Activated CD4-positive, alpha-beta T cell treated with anti-CD3 and anti-CD28 coated beads, Interleukin-2, amount 50 U/mL, for 48 hours (primary cell): ENCODE data around the gene WIZ.

Experiments used
- DNase-seq, 2 experiments: peaks; one replicate each; pipeline ENCODE4 v3.0.0-alpha.2; 2020

Gene WIZ

DNA sequence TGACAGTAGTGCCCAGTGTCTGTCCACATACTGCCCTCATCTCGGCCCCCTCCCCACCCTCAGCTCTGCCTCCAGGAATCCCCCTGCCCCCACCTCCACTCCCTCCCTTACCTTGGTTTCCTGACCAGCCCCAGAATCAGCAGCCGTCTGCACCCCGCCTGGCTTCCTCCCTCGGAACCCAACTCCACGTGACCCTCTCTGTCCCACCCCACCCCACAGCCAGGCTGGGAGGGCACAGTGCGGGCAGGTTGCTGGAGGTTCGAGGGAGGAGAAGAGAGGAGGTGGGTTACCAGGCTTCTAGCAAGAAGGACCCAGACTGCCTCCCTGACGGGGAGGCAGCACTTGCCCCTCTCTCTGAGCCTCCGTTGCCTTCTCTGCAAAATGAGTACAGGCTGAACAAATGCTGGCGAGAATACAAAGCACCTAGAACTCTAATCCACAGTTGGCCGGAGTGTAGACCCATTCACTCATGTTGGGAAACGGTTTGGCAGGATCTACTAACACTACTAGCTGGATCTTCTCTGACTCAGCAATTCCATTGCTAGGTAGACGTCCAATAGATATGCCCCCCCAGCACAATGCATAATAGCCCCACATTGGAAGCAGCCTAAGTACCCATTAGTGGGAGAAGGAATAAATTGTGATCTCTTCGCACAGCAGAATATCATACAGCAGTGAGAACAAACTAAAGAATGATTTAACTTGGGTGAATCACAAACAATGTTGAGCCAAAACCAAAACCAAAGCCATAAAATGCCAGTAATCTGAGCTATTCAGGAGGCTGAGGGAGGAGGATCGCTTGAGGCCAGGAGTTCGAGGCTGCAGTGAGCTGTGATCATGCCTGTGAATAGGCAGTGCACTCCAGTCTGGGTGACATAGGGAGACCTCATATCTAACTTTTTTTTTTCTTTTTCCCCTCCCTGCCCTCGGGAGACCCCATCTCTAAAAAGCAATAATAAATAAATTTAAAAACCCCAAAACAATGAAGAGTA is 14.9 kb upstream of the WIZ start, which contains the start of gene RASAL3:
Gene RASAL3, minus strand, starts transcription at position 151 of the 992 bp plus-strand sequence. CDS start 186 bp downstream, outside the sequence.
- peak; percentile 73 to 79 for DNase-seq

DNA sequence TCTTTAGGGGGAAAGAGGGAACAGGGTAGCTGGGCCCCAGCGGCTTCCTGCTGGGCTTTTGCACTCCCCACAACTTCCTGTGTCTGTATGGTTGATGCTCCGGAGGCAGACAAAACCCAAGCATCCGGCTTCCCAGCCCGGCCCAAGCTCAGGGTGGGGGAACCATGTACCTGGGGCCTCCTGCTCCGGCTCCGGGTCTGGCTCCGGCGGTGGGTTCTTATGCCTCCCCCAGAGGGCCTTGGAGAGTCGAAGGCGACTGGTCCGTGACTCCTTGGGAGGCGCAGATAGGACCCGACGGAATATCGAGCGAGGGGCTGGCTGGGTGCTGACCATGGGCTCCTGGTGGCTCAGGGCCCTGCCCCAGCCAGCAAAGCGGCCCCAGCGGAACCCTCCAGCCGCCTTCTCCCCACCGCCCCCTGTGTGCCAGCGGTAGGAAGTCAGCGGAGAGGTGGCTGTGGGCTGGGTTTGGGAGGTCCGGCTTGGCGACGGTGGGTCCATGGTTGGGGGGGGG is 14.2 kb upstream of the WIZ start:
- peak; percentile 76 to 84 for DNase-seq

DNA sequence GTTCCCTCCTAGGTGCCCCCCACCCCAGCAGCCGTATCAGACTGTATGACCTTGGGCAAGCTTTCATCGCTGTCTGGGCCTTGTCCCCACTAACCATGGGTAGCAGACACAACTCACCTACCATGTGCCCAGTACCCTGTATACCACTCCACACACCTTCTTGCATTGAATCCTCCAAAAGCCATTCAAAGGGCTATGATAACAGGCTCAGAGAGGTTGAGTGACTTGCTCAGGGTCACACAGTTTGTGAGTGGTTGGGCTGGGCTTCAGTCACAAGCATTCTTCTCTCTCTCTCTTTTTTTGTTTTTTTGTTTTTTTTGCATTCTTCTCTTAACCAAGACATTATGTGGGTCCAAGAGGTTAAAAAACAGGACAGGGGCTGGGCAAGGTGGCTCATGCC is 11.9 kb upstream of the WIZ start:
- no peak for DNase-seq

- no peak for DNase-seq
Measured at GRCh38 chr19:15457701-15458484, 8.1 kb upstream of the WIZ start.

DNA sequence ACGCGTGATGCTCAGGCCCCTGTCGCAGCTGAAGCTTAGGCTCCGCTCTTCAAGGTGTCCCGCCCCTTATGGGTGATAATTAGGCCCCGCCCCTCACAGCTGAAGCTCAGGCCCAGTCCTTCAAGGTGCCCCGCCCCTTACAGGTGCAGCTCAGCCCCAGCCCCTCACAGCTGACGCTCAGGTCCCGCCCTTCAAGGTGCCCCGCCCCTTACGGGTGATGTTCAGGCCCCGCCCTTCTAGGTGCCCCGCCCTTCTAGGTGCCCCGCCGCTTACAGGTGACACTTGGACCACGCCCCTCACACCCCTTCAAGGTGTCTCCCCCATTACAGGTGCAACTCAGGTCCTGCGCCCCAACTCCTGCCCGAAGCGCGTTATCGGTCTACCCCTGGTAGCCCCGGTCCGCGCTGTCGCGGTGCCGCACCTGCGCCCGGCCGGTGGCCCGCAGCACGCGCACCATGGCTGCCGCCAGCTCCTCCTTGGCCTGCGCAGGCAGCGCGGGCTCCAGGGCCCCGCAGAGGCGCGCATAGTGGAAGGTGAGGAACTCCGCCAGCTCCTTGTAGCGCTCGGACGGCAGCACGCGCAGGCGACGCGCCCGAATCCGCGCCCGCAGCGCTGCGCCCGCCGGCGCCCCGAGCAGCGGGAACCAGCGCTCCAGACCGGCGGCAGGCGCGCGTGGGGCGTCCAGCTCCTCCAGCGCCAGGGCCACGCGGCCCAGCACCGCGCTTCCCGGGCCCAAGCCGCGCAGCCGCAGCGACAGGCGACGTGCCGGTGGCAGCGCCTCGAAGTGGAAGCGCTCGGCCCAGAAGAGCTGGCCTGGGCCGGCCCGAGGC is 7.3 kb upstream of the WIZ start:
- peak in 1 of 2 experiments; percentile 22 for DNase-seq

- DNase-seq = no peak
Measured at GRCh38 chr19:15456441-15456840, 6.7 kb upstream of the WIZ start.

DNA sequence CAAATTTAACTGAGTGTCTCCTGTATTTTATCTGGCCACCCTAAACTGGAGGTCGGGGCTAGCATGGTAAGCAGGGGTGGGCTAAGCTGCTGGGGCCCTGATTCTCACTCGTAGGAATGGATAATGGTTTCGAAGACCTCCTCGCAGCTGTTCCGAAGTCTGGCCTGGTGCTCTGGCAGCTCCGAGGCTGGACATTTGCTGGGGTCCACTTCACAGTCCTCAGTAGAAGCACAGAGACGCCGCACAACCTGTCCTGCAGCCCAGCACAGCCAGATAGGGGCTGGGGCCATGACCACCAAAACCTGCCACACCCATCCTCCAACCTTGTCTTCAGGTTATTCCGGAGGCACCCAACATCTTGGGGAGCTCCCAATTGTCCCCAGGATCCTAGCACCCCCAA is 6.2 kb upstream of the WIZ start:
- DNase-seq = no peak

- DNase-seq = no peak
Measured at GRCh38 chr19:15453906-15454860, 4.4 kb upstream of the WIZ start.

DNA sequence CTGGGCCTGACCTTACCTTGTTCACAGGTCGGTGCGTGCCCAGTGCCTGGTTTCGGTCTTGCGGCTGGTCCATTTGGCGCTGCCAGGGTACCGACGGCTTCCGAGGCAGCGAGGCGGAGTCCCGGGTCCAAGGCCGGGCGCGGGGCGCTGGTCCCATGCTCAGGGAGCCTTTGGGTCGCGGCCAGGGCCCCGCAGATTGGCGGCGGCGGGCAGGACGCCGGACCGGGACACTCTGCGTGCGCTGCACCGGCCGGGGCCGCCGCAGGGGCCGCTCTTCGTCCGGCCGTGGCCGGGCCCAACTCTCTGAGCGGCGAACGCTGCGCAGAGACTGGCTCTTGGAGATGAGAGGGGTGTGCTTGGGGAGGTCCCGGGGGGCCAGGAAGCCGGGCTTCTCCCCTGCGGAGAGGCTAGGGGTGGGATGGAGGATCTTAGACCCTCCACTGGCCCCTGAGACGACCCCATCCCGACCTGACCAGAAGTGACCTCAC is 3.4 kb upstream of the WIZ start:
- DNase-seq = no peak

DNA sequence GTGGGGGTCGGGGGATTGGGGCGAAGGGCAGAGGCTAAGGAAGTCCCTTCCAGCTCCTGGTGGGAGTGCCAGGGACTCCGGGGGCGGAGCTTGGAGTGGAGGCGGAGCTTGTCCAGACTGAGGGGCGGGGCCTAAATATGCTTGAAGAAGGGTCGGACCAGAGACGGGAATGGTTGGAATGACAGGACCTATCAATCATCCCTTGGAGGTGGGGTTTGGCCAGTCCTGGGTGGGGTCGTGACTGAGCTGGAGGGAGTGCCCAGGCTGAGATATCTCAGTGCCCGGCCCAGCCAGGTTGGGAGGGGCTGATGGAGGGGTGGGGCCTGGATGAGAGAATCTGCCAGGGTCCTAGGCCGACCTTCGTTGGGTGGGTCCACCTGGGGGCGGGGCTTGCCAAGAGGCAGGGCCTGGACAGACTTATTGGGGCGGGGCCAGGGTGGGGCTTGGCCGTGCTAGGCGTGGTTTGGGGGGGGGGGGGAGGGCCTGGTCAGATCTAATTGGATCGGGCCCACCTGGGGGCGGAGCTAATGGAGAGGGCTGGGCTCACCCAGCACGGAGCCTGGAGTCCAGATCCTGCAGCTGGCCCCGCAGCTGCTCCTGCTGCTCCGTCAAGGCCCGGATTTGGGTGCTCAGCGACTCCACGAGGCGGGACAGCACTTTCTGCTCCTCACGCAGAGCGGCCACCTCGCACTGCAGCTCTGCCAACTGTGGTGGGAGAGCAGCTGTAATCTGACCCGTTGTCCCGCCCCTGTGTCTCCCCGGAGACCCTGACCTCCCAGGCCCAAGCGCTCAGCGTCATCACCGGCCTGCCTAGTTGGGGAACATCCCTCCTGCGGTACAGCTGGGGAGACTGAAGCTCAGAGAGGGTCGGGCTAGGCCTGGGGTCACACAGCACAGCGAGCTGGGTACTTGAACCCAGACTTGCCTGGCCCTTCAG is 2.6 kb upstream of the WIZ start:
- DNase-seq = no peak

GRCh38 chr19:15450528-15450890 is 753 bp upstream of the WIZ start:
- no peak for DNase-seq

- no peak for DNase-seq
Measured at GRCh38 chr19:15448778-15449619, 757 bp downstream of the WIZ start.

DNA sequence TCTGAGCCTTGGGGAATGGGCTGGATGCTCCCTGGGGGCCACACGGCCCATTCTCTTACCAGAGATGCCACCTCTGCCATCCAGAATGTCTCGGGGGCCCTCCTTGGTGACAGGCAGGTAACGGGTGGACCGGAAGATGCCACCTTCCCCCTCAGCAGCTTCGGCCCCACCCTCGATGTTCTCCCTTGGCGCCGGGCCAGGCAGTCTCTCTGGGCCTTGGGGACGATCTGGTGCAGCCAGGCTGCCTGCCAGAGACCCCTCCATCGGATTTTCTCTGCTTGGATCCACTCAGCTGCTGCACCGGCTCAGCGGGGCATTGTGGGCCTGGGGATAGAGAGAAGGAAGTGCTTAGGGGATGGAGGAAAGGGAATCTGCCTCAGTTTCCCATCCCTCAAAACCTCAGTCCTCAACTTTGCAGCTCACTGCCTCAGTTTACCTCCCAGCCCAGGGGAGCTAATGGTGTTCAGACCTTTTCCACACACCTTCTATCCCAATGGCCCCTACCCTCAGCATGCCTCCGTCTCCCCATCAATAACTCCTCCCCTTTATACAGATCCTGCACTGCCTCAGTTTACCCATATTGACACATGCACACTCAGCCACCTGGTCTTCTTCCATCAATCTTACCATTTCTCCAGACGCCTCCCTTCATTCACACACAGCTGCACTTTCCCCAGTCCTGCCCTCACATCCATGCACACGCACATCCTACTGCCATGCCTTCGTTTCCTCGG is 1.5 kb downstream of the WIZ start:
- DNase-seq = no peak

- no peak for DNase-seq
Measured at GRCh38 chr19:15447057-15447456, 2.7 kb downstream of the WIZ start.

GRCh38 chr19:15445807-15446376 is 3.9 kb downstream of the WIZ start:
- DNase-seq = no peak

GRCh38 chr19:15445227-15445605 is 4.5 kb downstream of the WIZ start:
- DNase-seq = no peak

- no peak for DNase-seq
Measured at GRCh38 chr19:15444505-15445226, 5.1 kb downstream of the WIZ start.
